DND-41 (cell line): Measurements from ENCODE around the gene APC2.

ENCODE experiments used
- ATAC-seq: fragments of 200-7000 bp; cut with Tn5 transposase; 3 replicates; pipeline ENCODE4 v1.9.1; 2021; ENCODE audit warnings: low read depth; ENCODE audit not compliant: insufficient read depth
- DNase-seq: peaks from one replicate; pipeline ENCODE4 v3.0.0-alpha.2; 2020
- H2AFZ ChIP-seq: 2 replicates; pipeline ENCODE4 v1.6.0; 2012; ENCODE audit warnings: low read depth, low read length
- H3K27ac ChIP-seq: 2 replicates; pipeline ENCODE4 v1.5.1; 2012; ENCODE audit warnings: low read length, inconsistent platforms
- H3K27me3 ChIP-seq: fragments of 200-600 bp; sonication (generic); 2 replicates; pipeline ENCODE4 v1.6.0; 2012; ENCODE audit warnings: low read length, mild to moderate bottlenecking, inconsistent platforms; ENCODE audit not compliant: insufficient read depth, poor library complexity
- H3K36me3 ChIP-seq: 2 replicates; pipeline ENCODE4 v1.5.1; 2012; ENCODE audit warnings: low read length, inconsistent platforms; ENCODE audit not compliant: insufficient read depth
- H3K4me1 ChIP-seq: 2 replicates; pipeline ENCODE4 v1.5.1; 2012; ENCODE audit warnings: mild to moderate bottlenecking, low read length; ENCODE audit not compliant: insufficient read depth
- H3K4me2 ChIP-seq: 2 replicates; pipeline ENCODE4 v1.6.0; 2012; ENCODE audit warnings: mild to moderate bottlenecking, moderate library complexity, low read length, inconsistent platforms; ENCODE audit not compliant: insufficient read depth
- H3K4me3 ChIP-seq, 2 experiments: fragments of 200-600 bp in 1 of 2; shearing (Covaris generic) in 1 of 2; 2 replicates each; pipeline ENCODE4 v1.5.1; 2012 to 2016; ENCODE audit warnings: inconsistent platforms in 2 of 2, low read length in 2 of 2, mild to moderate bottlenecking in 2 of 2, low read depth in 1 of 2, moderate library complexity in 1 of 2
- H3K79me2 ChIP-seq: 2 replicates; pipeline ENCODE4 v1.6.0; 2012; ENCODE audit warnings: low read length, inconsistent platforms; ENCODE audit not compliant: insufficient read depth
- H3K9ac ChIP-seq: 2 replicates; pipeline ENCODE4 v1.6.0; 2012; ENCODE audit warnings: low read depth, mild to moderate bottlenecking, inconsistent platforms, low read length, moderate library complexity
- H3K9me3 ChIP-seq: 2 replicates; pipeline ENCODE4 v1.5.1; 2012; ENCODE audit warnings: low read length, moderate library complexity, mild to moderate bottlenecking, inconsistent platforms; ENCODE audit not compliant: insufficient read depth, severe bottlenecking
- H4K20me1 ChIP-seq: 2 replicates; pipeline ENCODE4 v1.6.0; 2012; ENCODE audit warnings: low read length; ENCODE audit not compliant: insufficient read depth
- EZH2 ChIP-seq: IDR thresholded peaks from 3 replicates; pipeline ENCODE4 v1.6.1; 2012; ENCODE audit warnings: borderline replicate concordance, low read depth, mild to moderate bottlenecking, moderate library complexity, low read length, inconsistent platforms; ENCODE audit not compliant: severe bottlenecking
- TF ChIP-seq, protein P1 (sequence below): IDR thresholded peaks from 2 replicates; pipeline ENCODE4 v1.5.1; 2012; ENCODE audit warnings: borderline replicate concordance, low read length, moderate library complexity, mild to moderate bottlenecking; ENCODE audit not compliant: poor library complexity, severe bottlenecking; ENCODE audit errors: extremely low read depth

The APC2 gene

DNA sequence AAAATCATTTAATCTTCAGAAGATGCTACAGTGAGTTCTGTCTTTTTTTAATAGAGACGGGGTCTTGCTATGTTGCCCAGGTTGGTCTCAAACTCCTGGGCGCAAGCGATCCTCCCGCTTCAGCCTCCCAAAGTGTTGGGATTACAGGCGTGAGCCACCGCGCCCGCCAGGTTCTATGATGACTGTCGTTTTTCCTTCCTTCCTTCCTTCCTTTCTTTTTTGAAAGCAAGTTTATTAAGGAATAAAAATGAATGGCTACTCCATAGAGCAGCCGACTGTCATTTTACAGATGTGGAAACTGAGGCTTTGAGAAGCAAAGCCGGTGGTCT, 48.1 kb upstream of the APC2 start:
- ATAC-seq (no peak), DNase-seq (no peak)
- TF ChIP-seq EZH2 = no peak
- TF ChIP-seq, protein P1, sequence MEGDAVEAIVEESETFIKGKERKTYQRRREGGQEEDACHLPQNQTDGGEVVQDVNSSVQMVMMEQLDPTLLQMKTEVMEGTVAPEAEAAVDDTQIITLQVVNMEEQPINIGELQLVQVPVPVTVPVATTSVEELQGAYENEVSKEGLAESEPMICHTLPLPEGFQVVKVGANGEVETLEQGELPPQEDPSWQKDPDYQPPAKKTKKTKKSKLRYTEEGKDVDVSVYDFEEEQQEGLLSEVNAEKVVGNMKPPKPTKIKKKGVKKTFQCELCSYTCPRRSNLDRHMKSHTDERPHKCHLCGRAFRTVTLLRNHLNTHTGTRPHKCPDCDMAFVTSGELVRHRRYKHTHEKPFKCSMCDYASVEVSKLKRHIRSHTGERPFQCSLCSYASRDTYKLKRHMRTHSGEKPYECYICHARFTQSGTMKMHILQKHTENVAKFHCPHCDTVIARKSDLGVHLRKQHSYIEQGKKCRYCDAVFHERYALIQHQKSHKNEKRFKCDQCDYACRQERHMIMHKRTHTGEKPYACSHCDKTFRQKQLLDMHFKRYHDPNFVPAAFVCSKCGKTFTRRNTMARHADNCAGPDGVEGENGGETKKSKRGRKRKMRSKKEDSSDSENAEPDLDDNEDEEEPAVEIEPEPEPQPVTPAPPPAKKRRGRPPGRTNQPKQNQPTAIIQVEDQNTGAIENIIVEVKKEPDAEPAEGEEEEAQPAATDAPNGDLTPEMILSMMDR = no peak
- peaks cover 29% of the 10 kb centered on the region for H3K79me2 ChIP-seq
- no peaks in the 10 kb centered on the region for H3K27me3 ChIP-seq
- no peaks in the 10 kb centered on the region for H3K9me3 ChIP-seq
- H3K4me3 ChIP-seq = peak overlapping the region; percentile 95 to 96
- H2AFZ ChIP-seq = peak overlapping the region; percentile 96
- H3K36me3 ChIP-seq = peaks cover 24% of the 10 kb centered on the region
- peak overlapping the region; percentile 85 for H3K4me2 ChIP-seq
- peaks cover 41% of the 10 kb centered on the region for H3K4me1 ChIP-seq
- peak overlapping the region; percentile 84 for H3K27ac ChIP-seq
- H4K20me1 ChIP-seq = peaks cover 7% of the 10 kb centered on the region; the same call in 1 of the 2 replicates
- H3K9ac ChIP-seq = peak overlapping the region; percentile 96

DNA sequence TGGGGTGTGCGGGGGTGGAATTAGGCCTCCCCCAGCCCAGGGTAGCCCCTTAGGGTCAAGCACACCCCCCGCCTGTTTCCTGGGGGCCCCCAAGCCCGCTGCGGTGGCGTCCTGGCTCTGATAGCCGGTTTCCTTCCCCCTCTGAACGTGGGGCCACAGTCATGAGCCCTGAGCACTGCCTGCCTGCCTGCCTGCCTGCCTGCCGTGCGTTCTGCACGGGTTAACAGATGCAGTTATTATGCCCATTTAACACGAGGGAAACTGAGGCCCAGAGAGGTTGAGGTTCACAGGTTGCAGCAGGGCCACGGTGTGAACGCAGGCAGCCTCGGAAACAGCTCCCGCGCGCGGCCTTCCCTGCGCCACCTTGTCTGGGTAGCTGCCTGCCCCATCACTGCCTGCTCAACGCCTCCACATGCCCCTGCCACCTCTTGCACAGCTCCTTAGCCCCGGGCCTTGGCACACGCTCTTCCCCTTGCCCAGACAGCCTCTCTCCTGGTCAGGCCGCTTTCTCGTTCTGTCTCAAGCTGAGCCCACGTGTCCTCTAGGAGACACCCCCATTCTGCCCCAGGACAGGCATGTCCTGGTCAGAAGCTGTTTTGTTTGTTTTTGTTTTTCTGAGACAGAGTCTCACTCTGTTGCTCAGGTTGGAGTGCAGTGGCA, 47.4 kb upstream of the APC2 start:
- no peaks in the 10 kb centered on the region for H3K27me3 ChIP-seq
- peak overlapping the region; percentile 85 for H3K4me2 ChIP-seq
- H2AFZ ChIP-seq = no peak overlapping the region
- peak overlapping the region; percentile 96; the same call in 1 of the 2 replicates for H3K9ac ChIP-seq
- no peaks in the 10 kb centered on the region for H3K9me3 ChIP-seq
- H3K4me1 ChIP-seq = peaks cover 43% of the 10 kb centered on the region
- TF ChIP-seq EZH2 = no peak
- TF ChIP-seq, protein P1 = no peak
- peaks cover 7% of the 10 kb centered on the region; the same call in 1 of the 2 replicates for H4K20me1 ChIP-seq
- DNase-seq (no peak), ATAC-seq (no peak)
- H3K36me3 ChIP-seq = peaks cover 18% of the 10 kb centered on the region
- H3K27ac ChIP-seq = no peak overlapping the region
- H3K79me2 ChIP-seq = peaks cover 30% of the 10 kb centered on the region
- H3K4me3 ChIP-seq = peak overlapping the region in 1 of 2 experiments; percentile 96; a peak in 2 of 4 replicates

DNA sequence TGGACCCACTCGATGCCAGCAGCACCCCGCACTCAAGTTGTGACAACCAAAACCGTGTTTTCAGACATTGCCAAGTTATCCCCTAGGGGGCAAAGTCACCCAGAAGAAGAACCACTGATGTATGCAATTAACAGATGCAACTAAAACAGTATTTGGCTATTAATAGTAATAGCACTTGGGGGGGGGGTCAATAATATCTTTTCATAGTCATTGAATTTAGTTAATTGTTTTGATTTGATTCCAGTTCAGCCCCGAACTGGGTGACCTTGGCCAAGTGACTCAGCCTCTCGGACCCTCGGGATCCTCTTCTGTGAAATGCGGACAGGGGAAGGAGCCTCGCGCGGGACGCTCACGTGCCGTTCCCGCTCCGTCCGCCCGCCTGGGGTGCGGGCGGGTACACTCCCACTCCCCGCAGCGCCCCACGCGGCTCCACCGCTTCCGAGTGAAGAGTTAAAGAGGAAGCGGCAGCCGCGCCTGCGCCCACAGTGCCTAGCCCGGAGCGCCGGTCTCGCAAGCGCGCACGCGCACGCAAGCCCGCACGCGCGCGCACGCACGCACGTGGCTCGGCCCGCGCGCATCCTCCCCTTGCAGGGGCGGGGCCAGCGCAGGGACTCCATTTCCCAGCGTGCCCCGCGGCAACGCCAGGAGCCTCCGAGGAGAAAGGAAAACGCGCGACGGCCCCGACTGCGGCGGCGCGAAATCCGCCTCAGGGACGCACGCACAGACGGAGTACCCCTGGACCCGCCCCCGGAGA, 43.0 kb upstream of the APC2 start:
- peak overlapping the region; percentile 73 for H2AFZ ChIP-seq

More for the DNA sequence above, 43.0 kb upstream of the APC2 start:
- DNase-seq (peak; percentile 99), ATAC-seq (peak; percentile 78)
- Histone ChIP-seq H3K79me2 (peaks cover 44% of the 10 kb centered on the region), H3K4me2 (peak overlapping the region; percentile 70), H3K9ac (peak overlapping the region; percentile 63), H3K4me3 (peak overlapping the region; percentile 23 to 61; a peak in 3 of 4 replicates), H3K27ac (peak overlapping the region; percentile 83), H4K20me1 (peaks cover 36% of the 10 kb centered on the region), H3K36me3 (peaks cover 35% of the 10 kb centered on the region), H3K4me1 (peaks cover 53% of the 10 kb centered on the region), H3K9me3 (no peaks in the 10 kb centered on the region), H3K27me3 (no peaks in the 10 kb centered on the region)
- TF ChIP-seq, protein P1 = peak; percentile 68
- TF ChIP-seq EZH2 = no peak
